AG08395 (cell line): Measurements from ENCODE around the gene ANO1.
"Not testable (repeated sequence)": the region's sequence is repeated elsewhere in the genome, so short reads cannot be mapped to it uniquely, and the experiment has no call there.

ENCODE experiments used
- DNase-seq: peaks from one replicate; pipeline ENCODE4 v3.0.0; 2012; ENCODE audit warnings: mixed read lengths, low spot score

Gene ANO1

DNA sequence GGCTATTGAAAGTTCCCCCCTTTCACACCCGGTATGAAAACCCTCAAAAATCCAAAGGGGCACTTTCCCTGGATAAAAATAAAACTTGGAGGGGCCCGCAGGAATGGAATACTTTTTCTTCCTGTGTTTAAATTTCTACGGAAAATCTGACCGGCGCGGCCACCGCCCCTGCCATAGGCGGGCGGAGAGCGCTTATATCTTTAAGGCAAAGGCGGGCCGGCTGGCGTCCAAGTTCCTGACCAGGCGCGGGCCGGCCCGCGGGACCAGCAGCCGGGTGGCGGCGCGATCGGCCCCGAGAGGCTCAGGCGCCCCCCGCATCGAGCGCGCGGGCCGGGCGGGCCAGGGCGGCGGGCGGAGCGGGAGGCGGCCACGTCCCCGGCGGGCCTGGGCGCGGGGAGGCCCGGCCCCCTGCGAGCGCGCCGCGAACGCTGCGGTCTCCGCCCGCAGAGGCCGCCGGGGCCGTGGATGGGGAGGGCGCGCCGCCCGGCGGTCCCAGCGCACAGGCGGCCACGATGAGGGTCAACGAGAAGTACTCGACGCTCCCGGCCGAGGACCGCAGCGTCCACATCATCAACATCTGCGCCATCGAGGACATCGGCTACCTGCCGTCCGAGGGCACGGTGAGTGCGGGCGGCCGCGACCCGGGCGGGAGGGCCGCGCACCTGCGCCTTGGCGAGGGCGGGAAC, at the start of gene ANO1:
Gene ANO1 (plus strand): TSS at position 223 of the 686 bp plus-strand sequence. CDS start 290 bp downstream, at position 513.
- DNase-seq: no peak

DNA sequence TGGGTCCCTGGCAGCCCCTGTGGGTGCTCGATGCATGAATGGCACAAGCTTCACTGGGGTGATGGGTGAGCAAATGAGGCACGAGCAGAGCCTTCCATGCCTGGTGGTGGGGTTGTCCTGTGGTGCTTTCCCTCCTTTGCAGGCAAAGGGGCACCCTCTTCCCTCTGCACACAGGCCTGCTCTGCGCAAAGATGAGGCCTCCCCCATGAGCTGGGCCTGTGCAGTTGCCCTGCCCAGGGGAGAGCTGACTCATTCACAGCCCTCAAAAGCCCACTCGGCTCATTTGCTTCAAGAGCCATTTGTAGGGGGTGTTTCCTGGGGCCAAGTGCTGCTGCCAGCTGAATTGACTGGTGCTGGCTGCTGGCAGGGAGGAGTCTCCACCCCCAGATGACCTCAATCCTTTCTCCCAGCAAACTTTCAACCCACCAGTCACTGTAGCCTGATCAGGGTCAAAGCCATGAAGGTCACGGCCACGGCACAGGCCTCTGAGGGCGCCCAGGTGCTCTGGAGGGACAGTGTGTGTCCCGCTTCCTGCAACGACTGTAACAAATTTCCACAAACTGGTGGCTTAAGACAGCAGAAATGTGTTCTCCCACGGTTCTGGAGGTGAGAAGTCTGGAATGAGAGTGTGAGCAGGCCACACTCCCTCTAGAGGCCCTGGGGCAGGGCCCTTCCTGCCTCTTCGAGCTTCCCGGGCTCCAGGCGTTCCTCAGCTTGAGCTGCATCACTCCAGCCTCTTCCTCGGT, 48.8 kb upstream of the ANO1 start:
- DNase-seq: no peak

DNA sequence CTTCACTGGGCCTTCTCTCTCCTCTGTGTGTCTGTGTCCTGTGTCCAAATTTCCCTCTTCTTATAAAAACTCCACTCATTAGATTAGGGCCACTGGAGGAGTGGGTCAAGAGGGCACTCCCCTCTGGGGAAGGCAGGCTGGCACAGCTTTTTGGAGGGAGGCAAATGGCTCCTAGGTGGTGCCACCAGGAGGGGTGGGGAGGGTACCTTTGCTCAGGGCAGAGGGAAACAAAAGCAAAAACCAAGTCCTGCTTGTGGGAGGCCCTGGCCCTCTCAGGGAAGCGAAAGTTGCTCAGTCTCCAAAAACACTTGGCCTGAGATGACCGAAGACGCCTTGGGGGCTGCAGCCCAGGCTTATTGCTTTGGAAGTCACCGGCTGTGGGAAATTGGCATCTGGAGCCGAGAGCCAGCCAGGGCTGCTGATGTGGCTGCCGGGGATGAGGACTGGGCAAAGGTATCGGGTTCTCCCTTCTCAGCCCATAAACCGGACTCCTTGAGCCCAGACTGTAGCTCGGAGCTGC, 48.2 kb upstream of the ANO1 start:
- no peak for DNase-seq

DNA sequence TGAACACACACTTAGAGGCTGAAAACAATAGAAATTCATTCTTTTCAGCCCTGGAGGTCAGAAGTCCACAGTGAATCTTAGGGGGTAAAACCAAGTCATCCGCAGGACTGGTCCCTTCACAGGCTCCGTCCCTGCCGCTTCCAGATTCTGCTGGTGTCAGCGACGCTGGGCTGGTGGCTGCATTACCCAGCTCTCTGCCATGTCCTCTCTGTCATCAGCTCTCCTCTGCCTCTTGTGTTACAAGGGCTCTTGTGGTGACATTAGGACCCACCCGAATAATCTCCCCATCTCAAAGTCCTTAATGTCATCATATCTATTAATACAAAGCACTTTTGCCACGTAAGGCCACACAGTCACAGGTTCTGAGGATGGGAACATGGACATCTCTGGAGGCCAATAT, 47.7 kb upstream of the ANO1 start:
- no peak for DNase-seq

DNA sequence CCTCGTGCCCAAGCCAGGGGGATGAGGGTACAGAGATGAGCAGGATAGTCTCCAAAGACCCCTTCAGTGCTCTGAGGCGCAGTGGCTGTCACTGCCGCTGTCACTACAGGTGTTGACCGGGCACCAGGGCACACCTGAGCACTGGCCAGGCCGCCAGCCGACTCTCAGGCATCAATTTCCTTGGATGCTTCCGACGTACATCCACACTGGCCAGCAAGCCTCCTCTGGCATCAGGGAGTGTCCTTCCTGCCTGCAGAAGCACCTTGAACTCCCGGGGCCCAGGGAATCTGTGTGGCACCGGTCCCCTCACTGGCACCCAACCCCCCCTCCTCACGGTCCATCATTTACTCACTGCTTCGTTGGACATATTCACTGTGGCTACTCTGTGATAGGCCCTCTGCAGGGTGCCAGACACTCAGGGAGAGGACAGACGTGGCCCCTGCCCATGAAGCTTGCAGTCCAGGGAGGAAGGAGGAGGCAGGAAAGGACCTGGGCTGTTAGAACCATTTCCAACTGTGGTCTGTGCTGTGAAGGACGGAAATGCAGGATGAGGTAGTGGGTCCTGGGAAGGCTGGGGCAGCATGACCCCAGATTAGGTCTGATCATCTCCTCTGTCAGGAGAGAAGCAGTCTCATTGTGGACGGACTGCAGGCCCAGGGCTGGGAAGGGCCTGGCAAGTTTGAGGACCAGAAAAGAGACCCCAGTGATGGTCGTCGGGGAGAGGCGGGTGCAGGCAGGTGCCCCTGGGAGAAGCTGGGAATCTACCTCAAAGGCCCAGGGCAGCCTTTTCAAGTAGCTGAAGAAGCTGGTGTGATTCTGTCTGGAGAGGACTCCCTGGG, 46.3 kb upstream of the ANO1 start:
- no peak for DNase-seq

DNA sequence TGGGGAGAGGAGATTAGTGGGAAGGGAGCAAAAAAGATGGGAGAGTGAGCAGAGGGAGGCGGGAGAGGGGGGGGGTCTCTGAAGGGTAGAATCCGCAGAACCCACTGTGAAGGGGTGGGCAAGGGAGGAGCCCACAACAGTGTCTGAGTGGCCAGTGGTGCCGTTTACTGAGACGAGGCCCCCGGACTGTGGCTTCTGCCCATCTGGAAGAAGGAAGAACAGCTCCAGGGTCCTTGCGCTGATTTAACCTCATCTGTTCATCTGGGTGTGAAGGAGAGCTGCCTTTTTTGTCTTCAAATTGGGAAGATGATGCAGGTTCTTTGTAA, 45.7 kb upstream of the ANO1 start:
- no peak for DNase-seq

DNA sequence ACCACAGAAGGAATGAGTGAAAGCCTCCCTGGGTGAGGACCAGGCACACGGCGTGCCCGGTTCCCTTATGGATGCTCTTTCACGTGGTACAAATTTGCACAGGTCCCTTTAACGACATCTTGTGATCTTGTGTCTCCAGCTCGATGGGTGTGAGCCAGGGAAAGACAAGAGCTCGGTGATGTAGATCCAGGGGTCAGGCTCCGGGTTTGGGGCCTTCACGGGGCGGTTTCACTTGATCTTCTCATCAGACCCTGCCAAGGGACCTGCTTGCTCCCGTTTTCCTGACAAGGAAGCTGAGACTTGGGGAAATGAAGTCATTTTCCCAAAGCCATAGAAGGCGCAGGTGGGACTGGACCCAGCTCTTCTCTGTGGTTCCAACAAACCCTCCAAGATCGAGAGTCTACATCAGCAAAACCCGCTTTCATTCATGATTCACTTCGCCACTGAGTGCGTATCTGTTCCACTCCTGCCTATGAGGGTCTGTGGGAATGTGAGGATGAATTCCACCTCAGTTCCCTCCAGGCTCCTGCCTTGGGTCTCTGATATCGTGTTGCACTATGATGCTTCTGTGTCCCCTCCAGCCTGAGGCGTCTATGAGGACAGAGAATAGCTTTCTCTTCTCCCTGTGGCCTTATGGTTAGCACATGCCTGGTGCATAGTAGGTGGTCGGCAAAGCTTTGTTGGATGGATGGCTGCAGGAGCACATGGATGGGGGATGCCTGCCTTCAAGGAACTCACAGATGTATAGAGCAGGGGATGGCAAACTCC, 45.0 kb upstream of the ANO1 start:
- no peak for DNase-seq

DNA sequence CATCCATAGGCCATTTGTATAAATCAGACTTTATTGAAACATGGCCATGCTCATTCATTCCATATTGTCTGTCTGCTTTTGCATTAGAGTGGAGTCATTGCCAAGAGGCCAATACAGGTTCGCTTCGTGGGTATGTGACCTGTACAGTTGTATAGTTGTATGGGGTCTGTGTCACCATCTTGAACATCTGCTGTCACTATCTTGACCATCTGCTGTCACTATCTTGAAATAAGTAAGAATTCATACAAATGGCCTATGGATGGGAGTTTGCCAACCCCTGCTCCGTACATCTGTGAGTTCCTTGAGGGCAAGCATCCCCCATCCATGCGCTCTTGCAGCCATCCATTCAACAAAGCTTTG, 44.4 kb upstream of the ANO1 start:
- no peak for DNase-seq

DNA sequence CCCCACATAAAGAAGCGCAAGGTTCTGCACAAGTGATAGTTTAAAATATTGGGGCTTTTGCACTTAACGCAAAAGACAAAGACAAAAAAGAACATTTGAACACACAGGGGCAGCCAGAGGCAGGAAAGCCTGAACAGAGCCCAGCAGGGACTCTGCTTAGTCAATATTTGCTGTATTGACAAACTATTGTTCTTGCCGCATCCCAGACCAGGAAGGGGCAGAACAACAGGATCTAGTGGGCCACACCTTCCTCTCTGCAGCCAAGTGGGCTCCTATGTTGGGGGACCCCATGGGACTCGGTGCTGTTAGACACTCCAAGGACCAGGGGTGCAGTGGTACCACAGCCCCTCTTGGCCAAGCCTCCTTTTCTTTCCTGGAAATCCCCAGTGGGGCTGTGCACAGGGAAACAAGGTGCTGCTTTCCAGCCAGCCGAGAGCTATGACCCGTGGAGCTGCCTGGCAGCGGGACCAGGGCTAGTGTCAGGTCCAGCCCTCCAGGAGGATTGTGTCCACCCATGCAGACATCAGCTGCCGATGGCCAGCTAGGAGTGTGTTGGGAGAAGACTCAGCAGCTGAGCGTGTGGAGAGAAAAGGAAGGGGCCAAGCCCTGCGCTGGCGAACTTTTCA, 43.3 kb upstream of the ANO1 start:
- DNase-seq: no peak

DNA sequence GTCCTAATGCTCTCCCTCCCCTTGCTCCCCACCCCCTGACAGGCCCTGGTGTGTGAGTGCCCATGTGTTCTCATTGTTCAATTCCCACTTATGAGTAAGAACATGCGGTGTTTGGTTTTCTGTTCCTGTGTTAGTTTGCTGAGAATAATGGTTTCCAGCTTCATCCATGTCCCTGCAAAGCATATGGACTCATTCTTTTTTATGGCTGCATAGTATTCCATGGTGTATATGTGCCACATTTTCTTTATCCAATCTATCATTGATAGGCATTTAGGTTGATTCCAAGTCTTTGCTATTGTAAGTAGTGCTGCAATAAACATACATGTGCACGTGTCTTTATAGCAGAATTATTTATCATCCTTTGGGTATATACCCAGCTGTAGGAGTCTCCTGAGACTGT, 42.5 kb upstream of the ANO1 start:
- DNase-seq: not testable (repeated sequence)

DNA sequence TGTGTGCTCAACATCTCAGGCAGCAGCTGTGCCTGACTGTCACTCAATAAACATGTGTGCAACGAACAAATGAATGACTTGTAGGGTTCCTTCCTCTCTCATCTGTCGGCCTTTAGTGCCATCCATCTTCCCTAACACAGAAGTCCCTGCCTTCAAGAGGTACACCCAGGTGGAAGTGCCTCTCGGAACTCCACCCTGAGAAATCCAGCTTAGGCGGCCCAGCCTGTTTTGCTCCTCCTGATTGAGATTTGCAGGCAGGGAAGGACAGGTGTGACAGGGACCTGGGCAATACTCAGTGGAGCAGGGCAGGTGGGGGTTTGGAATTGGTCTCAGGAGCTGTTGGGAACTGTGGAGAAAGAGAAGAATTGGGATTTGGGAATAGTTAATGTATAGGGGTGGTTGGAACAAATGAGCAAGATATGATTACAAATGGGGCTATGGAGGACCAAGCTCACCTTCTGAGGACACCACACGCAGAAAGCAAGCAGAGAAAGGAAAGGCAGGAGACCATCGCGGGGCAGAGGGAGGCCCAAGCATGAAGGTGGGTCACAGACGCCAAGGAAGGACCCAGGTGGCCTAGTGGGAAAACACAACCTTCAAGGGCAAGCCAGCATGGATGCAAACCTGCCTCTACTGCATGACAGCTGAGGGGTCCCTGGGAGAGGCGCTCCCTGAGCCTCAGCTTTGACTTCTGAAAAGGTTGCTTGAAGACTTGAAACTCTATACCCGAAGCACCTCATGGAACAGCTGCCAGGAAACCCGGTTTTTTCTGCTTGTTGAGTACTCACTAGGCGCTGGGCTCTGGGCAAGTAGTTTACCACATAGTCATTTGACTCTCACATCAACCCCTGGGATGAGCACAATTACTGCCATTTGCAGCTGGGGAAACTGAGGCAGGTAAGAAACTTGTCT, 40.9 kb upstream of the ANO1 start:
- no peak for DNase-seq

DNA sequence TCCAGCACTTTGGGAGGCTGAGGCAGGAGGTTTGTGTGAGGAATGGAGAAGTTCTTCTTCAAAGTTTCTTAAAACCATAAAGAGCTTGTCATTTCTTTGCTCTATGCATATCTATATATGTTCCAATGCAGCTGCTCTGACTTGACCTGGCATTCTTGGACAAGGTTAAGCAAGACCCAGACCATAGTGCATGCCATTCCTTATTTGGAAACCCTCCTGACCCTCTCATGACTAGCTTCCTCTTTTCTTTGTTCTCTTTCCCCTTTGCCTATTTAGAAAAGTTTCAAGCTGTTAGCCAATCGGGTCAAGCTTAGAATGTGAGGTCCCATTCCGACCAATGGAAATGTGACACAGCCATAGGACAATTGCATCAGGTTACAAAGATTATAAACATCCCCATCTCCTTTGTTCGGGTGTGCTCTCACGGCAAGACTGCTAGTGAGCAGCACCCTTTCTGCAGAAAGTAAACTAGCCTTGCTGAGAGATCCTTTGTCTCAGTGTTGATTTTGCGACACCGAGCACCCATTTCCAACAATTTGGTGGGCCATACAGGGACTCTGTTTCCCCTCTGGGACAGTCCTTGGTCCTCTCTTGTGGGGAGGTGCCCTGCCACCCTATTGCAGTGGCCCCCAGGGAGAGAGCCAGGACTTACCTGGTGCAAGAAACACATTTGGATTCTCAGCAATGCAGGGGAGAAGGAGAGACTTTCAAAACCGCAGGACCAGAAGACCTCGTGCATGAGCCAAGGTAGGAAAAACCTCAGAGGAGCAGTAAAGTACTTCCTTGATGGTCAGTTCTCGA, 39.9 kb upstream of the ANO1 start:
- no peak for DNase-seq

DNA sequence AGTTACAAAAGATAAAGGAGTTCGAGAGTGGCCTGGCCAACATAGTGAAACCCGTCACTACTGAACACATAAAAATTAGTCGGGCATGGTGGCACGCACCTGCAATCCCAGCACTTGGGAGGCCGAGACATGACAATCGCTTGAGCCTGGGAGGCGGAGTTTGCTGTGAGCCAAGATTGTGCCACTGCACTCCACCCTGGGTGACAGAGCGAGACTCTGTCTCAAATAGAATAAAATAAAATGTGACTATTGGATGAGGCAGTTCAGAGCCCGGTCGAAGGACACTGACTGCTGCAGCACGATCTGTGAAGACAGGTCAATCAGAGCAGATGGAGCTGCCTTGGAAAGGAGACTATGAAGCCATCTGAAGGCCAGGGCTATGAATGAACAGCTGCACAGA, 37.7 kb upstream of the ANO1 start:
- no peak for DNase-seq

DNA sequence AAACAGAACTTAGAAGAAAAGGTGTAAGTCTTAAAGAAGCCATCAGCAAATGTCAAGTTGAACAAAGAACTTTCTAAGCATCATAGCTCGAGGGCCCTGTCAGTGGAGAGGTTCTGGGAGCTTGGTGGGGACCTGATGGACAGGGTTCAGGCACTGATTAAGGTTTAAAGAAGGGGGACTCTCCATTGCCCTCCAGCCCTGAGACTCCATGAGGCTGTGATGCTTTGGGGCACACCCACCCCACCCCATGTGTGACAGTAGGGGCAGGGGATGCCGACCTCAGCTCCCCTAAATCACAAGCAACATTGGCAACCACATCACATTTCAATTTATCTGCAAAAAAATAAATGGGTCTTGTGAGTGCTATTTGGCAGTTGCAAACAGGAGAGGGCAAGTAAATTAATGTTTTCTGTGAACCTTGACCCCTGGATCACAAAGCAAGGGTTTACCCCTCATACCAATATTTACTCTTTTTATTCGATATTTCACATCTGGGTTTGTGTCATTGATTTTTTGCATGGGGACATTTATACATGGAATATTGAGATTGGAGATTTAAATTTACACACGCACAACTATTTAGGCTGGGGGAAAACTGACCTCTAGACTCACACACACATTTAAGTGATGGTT, 37.1 kb upstream of the ANO1 start:
- no peak for DNase-seq

DNA sequence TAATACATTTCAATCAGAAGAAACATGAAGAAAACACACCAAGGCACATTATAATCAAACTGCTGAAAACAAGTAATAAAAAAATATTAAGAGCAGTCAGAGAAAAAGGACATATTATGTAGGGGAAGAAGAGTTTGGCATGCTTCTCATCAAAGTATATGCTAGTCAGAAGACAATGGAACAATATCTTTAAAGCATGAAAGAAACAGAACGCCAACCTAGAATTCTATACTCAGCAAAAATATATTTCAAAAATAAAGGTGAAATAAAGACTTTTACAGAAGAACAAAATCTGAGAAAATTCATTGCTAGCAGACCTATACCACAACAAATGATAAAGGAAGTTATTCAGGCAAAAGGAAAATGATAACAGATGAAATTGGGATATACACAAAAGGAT, 34.6 kb upstream of the ANO1 start:
- no peak for DNase-seq

DNA sequence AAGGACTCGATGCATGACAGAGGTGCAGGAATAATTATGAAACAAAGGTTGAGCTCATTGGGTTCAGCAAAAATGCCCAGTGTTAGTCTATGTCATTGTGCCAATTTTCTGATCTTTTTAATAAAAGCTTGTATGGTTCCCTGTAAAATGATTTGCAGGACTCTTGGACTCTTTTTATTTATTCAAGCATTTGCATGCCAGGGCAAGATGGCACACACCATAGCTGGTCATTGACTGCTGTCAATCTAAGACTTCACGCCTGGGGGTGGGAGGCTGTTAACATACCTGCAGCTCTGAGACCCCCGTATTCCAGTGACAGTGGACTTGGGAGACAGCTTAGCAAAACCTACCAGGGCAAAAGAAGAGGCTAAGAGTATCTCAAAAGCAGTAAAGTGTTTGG, 32.0 kb upstream of the ANO1 start:
- DNase-seq: no peak

DNA sequence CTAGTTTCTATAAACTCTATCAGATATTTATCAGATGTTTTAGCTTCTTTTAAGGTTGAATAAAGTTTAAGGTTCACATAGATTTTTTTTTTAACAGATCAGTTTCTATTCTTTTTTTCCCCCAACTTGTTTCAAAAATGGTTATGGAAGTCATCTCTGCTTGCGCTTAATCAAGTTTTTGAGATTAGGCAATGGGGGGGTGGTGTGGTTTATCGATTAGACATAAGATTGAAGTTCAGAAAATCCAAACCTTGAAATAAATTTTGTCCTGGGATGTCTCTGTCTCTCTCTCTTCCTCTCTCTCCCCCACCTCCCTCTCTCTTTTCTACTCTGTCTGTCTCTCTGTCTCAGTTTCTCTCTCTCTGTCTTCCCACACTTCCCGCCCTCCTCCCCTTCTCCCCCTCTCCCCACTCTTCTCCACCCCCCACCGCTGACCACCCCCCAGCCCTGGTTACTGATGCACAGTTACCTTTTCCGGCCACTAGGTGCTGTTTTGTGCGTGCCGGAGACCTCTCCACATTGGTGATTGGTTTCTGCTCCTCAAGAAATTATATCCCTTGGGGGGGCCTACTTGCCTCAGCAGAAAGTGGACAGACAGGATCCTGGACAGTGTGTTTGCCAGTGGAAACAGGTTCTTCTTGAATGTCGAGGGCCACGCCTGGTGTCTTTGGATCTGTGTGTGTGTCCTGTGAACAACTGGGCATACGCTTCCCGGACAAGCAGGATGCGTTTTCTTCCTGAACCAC, 29.7 kb upstream of the ANO1 start:
- DNase-seq: no peak

DNA sequence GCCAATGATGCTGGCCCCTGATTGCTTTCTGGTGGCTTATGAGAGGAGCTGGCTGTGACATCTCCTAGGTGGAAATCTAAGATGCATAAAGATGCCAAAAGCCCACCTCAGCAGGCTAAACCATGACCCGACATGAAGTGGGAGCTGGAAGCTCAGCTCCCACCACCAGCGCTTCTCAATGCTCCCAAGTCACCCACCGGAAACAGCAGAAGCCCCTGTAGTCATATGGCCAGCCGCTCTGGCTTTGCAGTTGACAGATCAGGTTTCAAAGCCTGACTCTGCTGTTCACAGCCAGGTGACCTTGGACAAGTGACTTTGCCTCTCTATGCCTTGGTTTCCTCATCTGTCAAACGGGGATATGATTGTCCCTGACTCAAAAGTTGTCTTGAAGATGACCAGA, 29.1 kb upstream of the ANO1 start:
- DNase-seq: no peak

DNA sequence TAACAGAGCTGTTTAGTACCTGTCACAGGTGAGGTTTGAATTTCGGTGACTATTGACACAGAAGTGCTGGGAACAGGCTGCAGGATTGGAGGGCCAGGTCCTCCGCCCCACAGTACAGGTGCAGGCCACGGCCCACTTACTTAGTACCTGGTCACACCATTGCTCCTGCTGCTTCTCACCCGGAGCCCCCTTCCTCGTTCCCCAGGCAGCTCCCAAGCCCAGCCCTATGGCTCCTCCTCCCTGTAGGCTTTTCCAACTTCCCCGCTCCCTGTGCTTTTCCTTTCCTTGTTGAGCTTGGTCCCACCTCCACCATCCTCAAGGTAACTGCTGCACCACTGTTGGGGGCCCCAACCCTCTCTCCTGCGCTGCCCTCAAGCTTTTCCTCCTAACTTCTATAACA, 27.9 kb upstream of the ANO1 start:
- no peak for DNase-seq
